ENCODE measurements around the gene RCOR3. TPM values are rescaled to one million over a fixed set of nuclear protein-coding genes. Genes with fewer than 3 reads are reported as not detected.

The RCOR3 gene
- total RNA-seq, 1 donor from 2014 or later = 44.8 TPM

DNA sequence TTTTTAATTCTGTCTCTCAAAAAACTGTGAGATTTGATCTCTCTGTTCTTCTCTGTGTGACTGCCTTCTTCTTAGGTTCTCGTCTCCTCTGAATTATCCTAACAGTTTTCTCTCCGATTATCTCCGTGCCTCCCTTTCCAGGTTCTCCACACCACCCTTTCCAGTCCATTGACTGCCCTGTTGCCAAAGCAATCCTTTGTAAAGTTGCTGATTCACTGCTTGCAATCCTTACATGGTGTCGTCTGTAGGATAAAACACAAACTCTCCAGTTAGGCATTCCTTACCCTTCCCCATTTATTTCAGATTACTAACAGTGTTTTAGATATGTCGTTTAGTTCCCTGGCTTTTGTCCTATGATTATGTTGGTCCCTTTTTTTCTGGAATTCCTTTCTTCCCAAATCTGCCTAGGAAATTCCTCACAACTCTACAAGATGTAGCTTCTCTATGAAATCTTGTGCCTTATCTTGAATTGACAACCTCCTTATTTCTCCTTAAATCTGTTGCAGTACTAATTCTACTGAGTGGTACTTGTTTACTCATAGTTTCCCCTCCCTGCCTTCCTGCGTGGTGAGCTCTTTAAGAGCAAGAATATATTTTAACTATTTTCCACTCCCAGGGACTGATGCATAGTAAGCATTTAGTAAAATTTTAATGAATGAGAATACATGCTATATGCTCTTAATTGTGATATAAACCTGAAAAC, 22.3 kb downstream of the RCOR3 start:
- Mint-ChIP-seq H3K9me3 (no peaks in the 10 kb centered on the region), H3K36me3 (peaks cover 11% of the 10 kb centered on the region), H3K4me3 (no peak overlapping the region), H3K27me3 (ENCODE audit: insufficient read depth, low read depth) (no peaks in the 10 kb centered on the region), H3K4me1 (no peaks in the 10 kb centered on the region), H3K27ac (no peak overlapping the region)
- H3K79me2 ChIP-seq (ENCODE audit: low read depth) = no peaks in the 10 kb centered on the region
- no peak overlapping the region for H2AFZ ChIP-seq (replicated peaks)
- no peak overlapping the region for H3K9ac ChIP-seq
- DNase-seq (ENCODE audit: low spot score) = peak; percentile 6
- H3K4me1 ChIP-seq = peaks cover 9% of the 10 kb centered on the region
- no peaks in the 10 kb centered on the region for H3K9me3 ChIP-seq (ENCODE audit: low read depth)
- no peak overlapping the region for H3K4me3 ChIP-seq
- no peak for TF ChIP-seq EZH2phosphoT487 (IDR thresholded peaks at IDR 0.05)
- TF ChIP-seq EZH2 (IDR thresholded peaks at IDR 0.05) = no peak
- no peak for TF ChIP-seq CTCF (IDR thresholded peaks at IDR 0.05)
- peaks cover 8% of the 10 kb centered on the region for H3K36me3 ChIP-seq
- H4K20me1 ChIP-seq (ENCODE audit: low read depth) = peaks cover 2% of the 10 kb centered on the region
- peak overlapping the region; percentile 65 for H3K27ac ChIP-seq
- H3K27me3 ChIP-seq = no peaks in the 10 kb centered on the region
- H3K4me2 ChIP-seq = peak overlapping the region; percentile 17
- H3F3A ChIP-seq (ENCODE audit: low read depth) = peaks cover 4% of the 10 kb centered on the region

- H3K27me3 Mint-ChIP-seq (ENCODE audit: insufficient read depth, low read depth) = no peaks in the 10 kb centered on the region
- H3K4me3 ChIP-seq = no peak overlapping the region
- no peaks in the 10 kb centered on the region for H3K27me3 ChIP-seq
- H3K27ac Mint-ChIP-seq = no peak overlapping the region
- H2AFZ ChIP-seq (replicated peaks) = no peak overlapping the region
- H3F3A ChIP-seq (ENCODE audit: low read depth) = peaks cover 4% of the 10 kb centered on the region
- no peak overlapping the region for H3K27ac ChIP-seq
- H3K9ac ChIP-seq = no peak overlapping the region
- peaks cover 2% of the 10 kb centered on the region for H4K20me1 ChIP-seq (ENCODE audit: low read depth)
- DNase-seq (ENCODE audit: low spot score) = no peak
- peaks cover 9% of the 10 kb centered on the region for H3K4me1 ChIP-seq
- no peaks in the 10 kb centered on the region for H3K79me2 ChIP-seq (ENCODE audit: low read depth)
- H3K36me3 ChIP-seq = peaks cover 8% of the 10 kb centered on the region
- no peak for TF ChIP-seq CTCF (IDR thresholded peaks at IDR 0.05)
- TF ChIP-seq EZH2 (IDR thresholded peaks at IDR 0.05) = no peak
- no peaks in the 10 kb centered on the region for H3K9me3 Mint-ChIP-seq
- H3K36me3 Mint-ChIP-seq = peaks cover 14% of the 10 kb centered on the region
- H3K9me3 ChIP-seq (ENCODE audit: low read depth) = no peaks in the 10 kb centered on the region
- no peak overlapping the region for H3K4me2 ChIP-seq
- no peak overlapping the region for H3K4me3 Mint-ChIP-seq
- no peaks in the 10 kb centered on the region for H3K4me1 Mint-ChIP-seq
These were observed 22.8 kb downstream of the RCOR3 start for GRCh38 chr1:211282023-211282373.

GRCh38 chr1:211285196-211285595, 26.0 kb downstream of the RCOR3 start:
- H3K36me3 ChIP-seq = peaks cover 20% of the 10 kb centered on the region
- no peaks in the 10 kb centered on the region for H3K9me3 ChIP-seq (ENCODE audit: low read depth)
- H3K79me2 ChIP-seq (ENCODE audit: low read depth) = no peaks in the 10 kb centered on the region
- H3K27me3 ChIP-seq = no peaks in the 10 kb centered on the region
- no peak overlapping the region for H3K27ac ChIP-seq
- H3K27ac Mint-ChIP-seq = no peak overlapping the region
- H2AFZ ChIP-seq (replicated peaks) = no peak overlapping the region
- no peak overlapping the region for H3K4me2 ChIP-seq
- H3K9ac ChIP-seq = no peak overlapping the region
- H3K4me1 ChIP-seq = peaks cover 9% of the 10 kb centered on the region
- H3K36me3 Mint-ChIP-seq = peaks cover 14% of the 10 kb centered on the region
- H3K4me3 Mint-ChIP-seq = no peak overlapping the region
- TF ChIP-seq EZH2 (IDR thresholded peaks at IDR 0.05) = no peak
- no peak for TF ChIP-seq EZH2phosphoT487 (IDR thresholded peaks at IDR 0.05)
- no peak for TF ChIP-seq CTCF (IDR thresholded peaks at IDR 0.05)
- no peaks in the 10 kb centered on the region for H3K9me3 Mint-ChIP-seq
- peaks cover 2% of the 10 kb centered on the region for H4K20me1 ChIP-seq (ENCODE audit: low read depth)
- H3K4me1 Mint-ChIP-seq = no peaks in the 10 kb centered on the region
- H3F3A ChIP-seq (ENCODE audit: low read depth) = no peaks in the 10 kb centered on the region
- H3K4me3 ChIP-seq = no peak overlapping the region
- no peaks in the 10 kb centered on the region for H3K27me3 Mint-ChIP-seq (ENCODE audit: insufficient read depth, low read depth)
- DNase-seq (ENCODE audit: low spot score) = no peak
